Endothelial cell of umbilical vein (primary cell): ENCODE measurements around the gene TCF7. TPM values are rescaled to one million over a fixed set of nuclear protein-coding genes. Genes with fewer than 3 reads are reported as not detected.

Source experiments
- BruUV-seq: library from RNA; stranded (reverse); fragments of 400-500 nt; replicated peaks from 2 replicates; lab custom pipeline; 2021; lab: Mats Ljungman, UMichigan
- CTCF ChIA-PET: fragments of 300-600, 350-600 bp; sonication (Branson Sonifier 250); formaldehyde crosslinking; loops from one replicate; lab custom pipeline; 2021; ENCODE audit warnings: antibody characterized with exemption, inconsistent platforms; lab: Charles Lee
- POLR2A ChIA-PET: fragments of 300-600, 350-600 bp; sonication (Branson Sonifier 250); formaldehyde crosslinking; loops from one replicate; lab custom pipeline; 2021; ENCODE audit warnings: antibody characterized with exemption, inconsistent platforms; lab: Charles Lee
- DNase-seq: peaks from one replicate; pipeline ENCODE4 v3.0.0-alpha.2; 2011; ENCODE audit warnings: low read depth, low spot score
- FAIRE-seq: peaks from 2 replicates; lab custom pipeline; 2011; peaks lifted over from hg19 to GRCh38; lab: Jason Lieb, UNC
- H2AFZ ChIP-seq: 2 replicates; pipeline ENCODE4 v1.6.0; 2012; ENCODE audit warnings: low read depth, low read length, control low read depth, inconsistent platforms
- H3K27ac ChIP-seq: 2 replicates; pipeline ENCODE4 v1.5.1; 2011; ENCODE audit warnings: low read depth, mild to moderate bottlenecking, control low read depth, low read length, moderate library complexity; ENCODE audit not compliant: insufficient read depth
- H3K27me3 ChIP-seq, 2 experiments: 2 replicates each; pipeline versions ENCODE4 v1.6.0 to v1.6.1; 2011; ENCODE audit warnings: low read length in 2 of 2, mixed read lengths in 1 of 2; ENCODE audit not compliant: control insufficient read depth in 2 of 2, insufficient read depth in 2 of 2
- H3K36me3 ChIP-seq, 2 experiments: 2 replicates in 1 of 2; 3 replicates in 1 of 2; pipeline ENCODE4 v1.5.1; 2011; ENCODE audit warnings: low read length in 2 of 2, mild to moderate bottlenecking in 1 of 2, moderate library complexity in 1 of 2; ENCODE audit not compliant: control insufficient read depth in 2 of 2, insufficient read depth in 2 of 2; ENCODE audit errors: extremely low read depth in 1 of 2
- H3K4me1 ChIP-seq: 3 replicates; pipeline ENCODE4 v1.5.1; 2011; ENCODE audit warnings: mild to moderate bottlenecking, low read length; ENCODE audit not compliant: control insufficient read depth, insufficient read depth; ENCODE audit errors: extremely low read depth
- H3K4me2 ChIP-seq: 2 replicates; pipeline ENCODE4 v1.6.1; 2011; ENCODE audit warnings: low read length, control low read depth, mixed read lengths; ENCODE audit not compliant: insufficient read depth
- H3K4me3 ChIP-seq, 3 experiments: fragments of 200-600 bp in 1 of 3; sonication (generic), shearing (Covaris generic) in 1 of 3; replicated peaks in 1 of 3; 2 replicates each; pipeline ENCODE4 v1.5.1; 2011 to 2016; ENCODE audit warnings: control low read depth in 3 of 3, low read length in 3 of 3, mild to moderate bottlenecking in 2 of 3, inconsistent platforms in 1 of 3, low read depth in 1 of 3, moderate library complexity in 1 of 3; ENCODE audit not compliant: insufficient read depth in 1 of 3
- H3K79me2 ChIP-seq: 2 replicates; pipeline ENCODE4 v1.6.0; 2012; ENCODE audit warnings: low read length, inconsistent platforms; ENCODE audit not compliant: control insufficient read depth, insufficient read depth
- H3K9ac ChIP-seq: replicated peaks from 2 replicates; pipeline ENCODE3; 2011; ENCODE audit warnings: low read length, control low read depth; ENCODE audit not compliant: insufficient read depth; ENCODE audit errors: extremely low read depth
- H3K9me1 ChIP-seq: replicated peaks from 3 replicates; pipeline ENCODE4 v1.6.0; 2011; ENCODE audit warnings: mild to moderate bottlenecking, low read length; ENCODE audit not compliant: control insufficient read depth, insufficient read depth; ENCODE audit errors: extremely low read depth
- H3K9me3 ChIP-seq: replicated peaks from 2 replicates; pipeline ENCODE4 v1.5.1; 2012; ENCODE audit warnings: low read length, inconsistent platforms; ENCODE audit not compliant: control insufficient read depth, insufficient read depth
- H4K20me1 ChIP-seq: replicated peaks from 2 replicates; pipeline ENCODE3; 2011; ENCODE audit warnings: mild to moderate bottlenecking, low read length; ENCODE audit not compliant: control insufficient read depth, insufficient read depth; ENCODE audit errors: extremely low read depth
- CTCF ChIP-seq, 2 donors: IDR thresholded peaks; 1 replicate in 1 of 2; 2 replicates in 1 of 2; pipeline ENCODE4 v1.5.1; 2011; ENCODE audit warnings: low read length in 2 of 2, mild to moderate bottlenecking in 2 of 2, moderate library complexity in 2 of 2, control low read depth in 1 of 2, inconsistent platforms in 1 of 2, low read depth in 1 of 2; ENCODE audit not compliant: insufficient read depth in 1 of 2; ENCODE audit errors: extremely low read depth in 1 of 2
- JUN ChIP-seq: IDR thresholded peaks from 2 replicates; pipeline ENCODE4 v1.6.1; 2011; ENCODE audit warnings: borderline replicate concordance, low read depth; ENCODE audit not compliant: insufficient read length, insufficient read depth
- MAX ChIP-seq: IDR thresholded peaks from 2 replicates; pipeline ENCODE4 v1.6.1; 2011; ENCODE audit not compliant: insufficient read depth, insufficient read length
- POLR2A ChIP-seq: IDR thresholded peaks from 2 replicates; pipeline ENCODE4 v1.6.1; 2012; ENCODE audit warnings: low read depth, mild to moderate bottlenecking, control low read depth, low read length
- POLR2AphosphoS5 ChIP-seq: IDR thresholded peaks from 2 replicates; pipeline ENCODE4 v1.6.1; 2012; ENCODE audit warnings: low read depth, mild to moderate bottlenecking, control low read depth, low read length, moderate library complexity; ENCODE audit not compliant: insufficient read depth
- dilution Hi-C: fragments of 300-500 bp; cut with MboI; formaldehyde crosslinking; loops from one replicate; pipeline ENCODE4 v1.15.0; 2019; ENCODE audit warnings: low sequenced_read_pairs; ENCODE audit not compliant: extremely low pct_ligation_motif_present
- intact Hi-C: fragments of 100-400 bp; cut with micrococcal nuclease; formaldehyde crosslinking; loops from one replicate; pipeline ENCODE4 v1.10.0; 2022
- polyA plus RNA-seq, 4 experiments: library from polyadenylated mRNA; depleted of rRNA in 3 of 4; stranded (reverse) in 3 of 4; unstranded in 1 of 4; fragments of >200 nt; gene quantifications; 2 replicates each; pipeline versions ENCODE4 v1.2.1 to v1.2.3, GENCODE V29; 2011 to 2012; ENCODE audit warnings: missing spikeins in 1 of 4
- total RNA-seq: library from RNA; stranded (reverse); gene quantifications from 2 replicates; pipeline ENCODE4 v1.2.3, GENCODE V29; 2021

The TCF7 gene
- total and polyA plus RNA-seq, 2 donors (not counting 3 experiments of a cell fraction or from before 2014, with no cell fraction given), result 1.8 to 2.5 TPM

- no peaks in the 10 kb centered on the region for H3K36me3 ChIP-seq
- intact Hi-C loops, result no loop called here
- BruUV-seq, result no TSS peak
- H3K4me3 ChIP-seq, result no peak overlapping the region
- no peaks in the 10 kb centered on the region for H4K20me1 ChIP-seq
- no peaks in the 10 kb centered on the region for H3K9me1 ChIP-seq
- H3K79me2 ChIP-seq, result no peaks in the 10 kb centered on the region
- DNase-seq (no peak), FAIRE-seq (no peak)
- no peak overlapping the region for H3K9ac ChIP-seq
- TF ChIP-seq MAX, result no peak
- TF ChIP-seq JUN, result no peak
- TF ChIP-seq POLR2A, result no peak
- TF ChIP-seq POLR2AphosphoS5, result no peak
- no peaks in the 10 kb centered on the region for H3K9me3 ChIP-seq
- no peak overlapping the region for H3K4me2 ChIP-seq
- no peak overlapping the region for H2AFZ ChIP-seq
- ChIA-PET CTCF (interaction anchor here (1.1 to 6.7 kb wide), 9 partner anchors 12 to 188 kb away, joined by 3 to 132 read pairs (median 16); partner anchors contain the start of gene TCF7), POLR2A (no interaction called here)
- H3K27me3 ChIP-seq, result peaks cover 0 to 6% of the 10 kb centered on the region in 2 experiments
- no peaks in the 10 kb centered on the region for H3K4me1 ChIP-seq
- no peak overlapping the region for H3K27ac ChIP-seq
- dilution Hi-C loops, result no loop called here
Observed at GRCh38 chr5:134100283-134101091, 14.0 kb upstream of the TCF7 start.

GRCh38 chr5:134101686-134102439 is 12.6 kb upstream of the TCF7 start:
- ChIA-PET CTCF (interaction anchor here (0.6 to 6.7 kb wide), 19 partner anchors 10 to 1393 kb away, joined by 3 to 132 read pairs (median 5); partner anchors contain the start of gene TCF7), POLR2A (interaction anchor here (0.6 kb wide), 1 partner anchor 37 kb away, joined by 3 read pairs; no protein-coding TSS in a partner anchor)
- Histone ChIP-seq H3K9me3 (no peaks in the 10 kb centered on the region), H3K4me3 (no peak overlapping the region), H4K20me1 (no peaks in the 10 kb centered on the region), H3K9ac (no peak overlapping the region), H3K9me1 (no peaks in the 10 kb centered on the region), H3K27ac (no peak overlapping the region), H3K79me2 (no peaks in the 10 kb centered on the region), H3K4me1 (no peaks in the 10 kb centered on the region), H3K27me3 (peaks cover 0 to under 1% of the 10 kb centered on the region in 2 experiments), H3K4me2 (no peak overlapping the region), H2AFZ (no peak overlapping the region), H3K36me3 (no peaks in the 10 kb centered on the region)
- BruUV-seq, result no TSS peak
- dilution Hi-C loops, result no loop called here
- peak; percentile 61 for FAIRE-seq
- peak; percentile 85 to 97 for TF ChIP-seq CTCF (IDR thresholded peaks at IDR 0.05; ENCODE audit: extremely low read depth in 1 of 2, insufficient read depth in 1 of 2, low read depth in 1 of 2, low read length in 2 of 2)
- no peak for TF ChIP-seq POLR2A
- DNase-seq, result peak; percentile 48
- intact Hi-C loops, result loop anchor here (1.0 to 2.0 kb wide), 4 partner anchors 12 to 187 kb away; partner anchors contain the start of gene TCF7
